GM19467 (cell line): ENCODE results near the gene SLC2A2.
"Not testable (repeated sequence)": the region's sequence is repeated elsewhere in the genome, so short reads cannot be mapped to it uniquely, and the experiment has no call there.

ENCODE experiments used
- ATAC-seq: cut with Tn5 transposase; IDR thresholded peaks from one replicate; pipeline ENCODE4 v1.9.1; 2021; ENCODE audit warnings: mild to moderate bottlenecking, moderate library complexity; ENCODE audit not compliant: unreplicated experiment

Gene SLC2A2

DNA sequence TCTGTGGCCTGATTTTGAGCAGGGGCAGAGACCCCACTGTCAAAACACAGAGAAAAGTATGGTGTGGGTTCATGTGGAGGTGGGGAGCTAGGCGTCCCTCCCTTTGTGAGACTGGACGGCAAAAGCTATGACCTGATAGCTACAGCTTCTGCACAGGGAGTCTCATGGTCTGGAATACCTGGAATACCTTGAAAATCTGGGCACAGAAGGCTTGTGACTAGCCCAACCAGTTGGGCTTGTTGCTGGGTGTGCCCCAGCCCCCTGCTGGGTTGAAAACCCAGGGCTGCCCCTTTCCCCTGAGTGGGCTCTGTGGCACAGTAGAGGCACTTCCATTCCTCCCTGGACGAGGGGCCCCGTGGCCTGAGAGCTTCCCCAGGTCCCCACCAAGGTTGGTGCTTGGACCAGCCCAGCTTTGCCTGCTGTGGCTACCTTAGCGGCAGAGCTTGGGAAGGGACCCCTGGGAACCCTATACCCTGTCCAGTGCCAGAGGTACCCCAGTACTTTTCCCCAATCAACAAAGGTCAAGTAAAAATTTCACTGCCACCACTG, 37.3 kb downstream of the SLC2A2 start:
- no peak for ATAC-seq

DNA sequence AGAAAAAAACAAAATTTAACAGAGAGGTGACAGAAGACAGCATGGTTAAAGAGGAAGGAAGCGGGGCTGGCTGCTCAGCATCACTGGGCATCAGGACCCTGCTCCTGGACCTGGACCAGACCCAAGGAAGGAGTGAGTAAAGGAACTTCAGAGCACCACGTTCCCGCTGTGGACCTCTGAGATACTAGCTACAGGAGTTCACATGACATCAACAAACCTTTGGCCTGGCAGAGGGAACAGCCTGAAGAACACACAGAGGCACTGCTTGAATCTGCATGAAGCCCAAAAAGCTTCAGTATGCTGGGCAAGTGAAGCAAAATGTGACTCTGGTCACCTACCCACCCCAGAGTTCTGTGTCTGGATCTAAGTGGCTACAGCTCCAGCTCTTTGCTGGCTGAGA, 38.1 kb downstream of the SLC2A2 start:
- ATAC-seq = no peak

DNA sequence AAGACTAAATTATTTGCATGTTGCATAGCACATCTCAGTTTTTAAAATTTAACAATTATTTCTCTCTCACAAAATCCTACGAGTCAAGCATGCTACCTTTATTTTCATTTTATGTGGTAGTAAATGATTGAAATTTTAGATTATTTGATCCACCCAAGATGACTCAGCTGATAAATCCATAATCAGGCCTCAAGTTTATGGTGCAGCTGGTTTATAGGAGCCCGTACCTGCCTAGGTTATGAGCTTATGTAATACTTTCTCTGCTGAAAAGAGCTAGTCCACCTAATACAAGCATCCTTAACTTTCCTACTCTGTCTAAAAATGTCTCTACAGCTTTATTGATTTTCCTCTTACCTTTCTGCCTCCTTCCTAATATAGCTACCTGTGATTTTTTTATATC, 41.2 kb downstream of the SLC2A2 start:
- ATAC-seq = no peak

DNA sequence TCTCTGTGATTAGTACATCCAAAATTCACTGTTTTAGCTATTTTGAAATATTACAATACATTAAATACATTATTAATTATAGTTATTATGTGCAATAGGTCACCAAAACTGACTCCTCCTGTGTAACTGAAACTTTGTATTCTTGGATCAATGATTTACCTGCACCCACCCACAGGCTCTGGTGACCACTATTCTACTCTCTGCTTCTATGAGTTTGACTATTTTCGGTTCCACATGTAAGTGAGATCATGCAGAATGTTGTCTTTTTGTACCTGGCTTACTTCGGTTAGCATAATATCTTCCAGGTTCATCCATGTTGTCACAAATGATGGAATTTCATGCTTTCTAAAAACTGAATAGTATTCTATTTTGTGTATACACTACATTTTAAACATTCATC, 43.8 kb downstream of the SLC2A2 start:
- peak; percentile 97 for ATAC-seq

DNA sequence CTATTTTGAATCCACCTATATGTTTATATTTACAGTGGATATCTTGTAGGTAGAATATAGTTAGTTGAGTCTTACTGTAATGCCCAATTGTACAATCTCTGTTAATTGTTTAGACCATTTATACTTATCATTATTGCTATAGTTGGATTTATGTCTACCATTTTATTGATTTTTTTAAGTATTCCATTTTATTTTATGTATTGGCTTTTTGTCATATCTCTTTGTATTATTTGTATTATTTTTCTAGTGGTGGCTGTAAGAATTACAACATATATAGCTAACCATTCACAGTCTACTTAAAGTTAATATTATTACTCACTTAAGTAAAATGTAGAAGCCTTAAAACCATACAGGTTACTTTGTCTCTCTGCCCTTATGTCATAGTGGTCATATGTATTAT, 46.1 kb downstream of the SLC2A2 start:
- no peak for ATAC-seq

DNA sequence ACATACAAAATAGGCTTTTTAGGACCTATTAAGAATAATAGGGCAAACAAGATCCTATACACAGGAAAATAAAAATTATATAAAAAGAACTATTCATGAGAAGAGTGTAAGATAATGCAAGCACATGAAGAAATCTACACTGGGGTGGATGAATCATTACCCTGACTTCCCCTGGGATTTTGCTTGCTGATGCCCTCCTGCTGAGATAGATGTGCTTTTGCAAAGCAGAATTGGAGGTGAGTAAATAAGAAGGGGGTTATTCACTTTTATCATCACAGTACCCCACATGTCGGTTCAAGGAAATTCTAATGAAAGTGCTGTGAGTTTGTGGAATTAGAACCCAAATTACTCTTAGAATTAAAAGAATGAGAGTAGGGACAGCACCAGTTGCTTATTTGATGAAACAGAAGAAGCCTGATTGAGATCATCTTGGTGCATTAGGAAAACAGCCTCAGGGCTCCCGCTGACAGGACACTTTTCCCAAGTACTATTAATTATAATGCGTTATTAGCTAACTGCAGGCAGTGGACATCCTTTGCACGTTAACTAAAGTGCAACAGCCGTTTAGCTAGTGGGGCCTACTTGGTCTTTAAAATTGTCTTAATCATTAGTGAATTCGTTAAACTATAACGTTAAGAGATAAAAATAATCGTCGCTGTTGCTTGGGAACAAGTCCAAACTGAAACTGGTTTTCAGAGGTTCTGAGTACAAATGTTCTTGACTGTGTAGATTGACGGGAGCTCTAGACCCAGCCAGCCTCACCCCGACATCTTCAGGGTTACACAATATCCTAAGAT, 48.4 kb downstream of the SLC2A2 start:
- ATAC-seq = no peak

DNA sequence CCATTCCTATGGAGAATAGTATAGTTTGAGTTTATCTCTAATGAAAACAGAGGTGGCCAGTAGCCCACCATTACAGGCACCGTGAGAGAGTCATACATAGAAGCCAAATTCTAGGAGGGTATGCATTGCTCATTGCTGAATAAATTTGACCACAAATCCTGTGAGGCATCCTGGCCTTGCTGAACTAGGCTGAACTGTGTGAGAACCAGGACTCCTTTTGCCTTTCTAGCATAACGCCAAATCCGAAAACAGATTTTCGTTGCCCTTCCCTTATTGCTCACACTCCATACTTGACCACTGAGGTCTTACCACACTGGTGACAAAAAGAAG, 50.4 kb downstream of the SLC2A2 start:
- ATAC-seq = no peak

DNA sequence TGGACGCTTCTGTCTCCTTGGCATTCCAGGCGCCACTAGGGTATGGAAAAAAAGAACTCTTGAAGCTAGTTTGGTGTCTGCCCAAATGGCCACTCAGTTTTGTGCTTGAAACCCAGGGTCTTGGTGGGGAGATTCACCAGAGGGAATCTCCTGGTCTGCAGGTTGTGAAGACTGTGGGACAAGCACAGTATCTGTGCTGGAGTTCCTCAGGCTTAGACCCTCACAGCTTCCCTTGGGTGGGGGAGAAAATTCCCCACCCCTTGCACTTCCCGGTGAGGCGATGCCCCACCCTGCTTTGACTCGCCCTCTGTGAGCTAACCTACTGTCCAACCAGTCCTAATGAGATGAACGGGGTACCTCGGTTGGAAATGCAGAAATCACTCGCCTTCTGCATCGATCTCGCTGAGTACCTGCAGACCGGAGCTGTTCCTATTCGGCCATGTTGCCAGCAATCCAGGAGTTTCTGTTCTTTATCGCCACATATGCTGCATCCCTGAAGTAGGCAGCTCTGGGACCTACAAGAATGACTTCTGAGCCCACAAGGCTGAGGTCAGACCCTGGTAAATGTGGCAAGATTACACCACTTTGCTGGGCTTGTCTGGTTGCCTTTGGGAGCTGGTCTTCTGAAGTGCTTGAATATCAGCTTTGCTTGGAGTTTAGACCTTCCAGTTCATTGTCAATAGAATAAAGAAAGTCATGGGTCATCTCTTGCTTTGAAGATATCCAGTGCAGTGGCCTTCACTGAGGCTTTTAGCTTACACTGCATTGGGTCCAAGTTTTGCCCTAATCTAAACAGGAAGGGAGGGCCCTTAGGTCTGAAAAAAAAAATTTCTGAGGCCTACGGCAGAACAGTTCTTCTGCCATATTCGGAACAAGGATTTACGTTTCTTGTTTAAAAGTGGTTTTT, 51.0 kb downstream of the SLC2A2 start:
- ATAC-seq = no peak

DNA sequence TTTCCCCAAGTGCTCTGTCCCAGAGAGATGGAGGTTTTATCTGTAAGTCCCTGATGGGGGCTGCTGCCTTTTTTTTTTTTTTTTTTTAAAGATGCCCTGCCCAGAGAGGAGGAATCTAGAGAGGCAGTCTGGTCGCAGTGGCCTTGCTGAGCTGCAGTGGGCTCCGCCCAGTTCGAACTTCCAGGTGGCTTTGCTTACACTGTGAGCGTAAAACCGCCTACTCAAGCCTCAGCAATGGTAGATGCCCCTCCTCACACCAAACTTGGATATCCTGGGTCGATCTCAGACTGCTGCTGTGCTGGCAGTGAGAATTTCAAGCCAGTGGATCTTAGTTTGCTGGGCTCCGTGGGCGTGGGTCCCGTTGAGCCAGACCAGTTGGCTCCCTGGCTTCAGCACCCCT, 51.6 kb downstream of the SLC2A2 start:
- ATAC-seq = no peak

DNA sequence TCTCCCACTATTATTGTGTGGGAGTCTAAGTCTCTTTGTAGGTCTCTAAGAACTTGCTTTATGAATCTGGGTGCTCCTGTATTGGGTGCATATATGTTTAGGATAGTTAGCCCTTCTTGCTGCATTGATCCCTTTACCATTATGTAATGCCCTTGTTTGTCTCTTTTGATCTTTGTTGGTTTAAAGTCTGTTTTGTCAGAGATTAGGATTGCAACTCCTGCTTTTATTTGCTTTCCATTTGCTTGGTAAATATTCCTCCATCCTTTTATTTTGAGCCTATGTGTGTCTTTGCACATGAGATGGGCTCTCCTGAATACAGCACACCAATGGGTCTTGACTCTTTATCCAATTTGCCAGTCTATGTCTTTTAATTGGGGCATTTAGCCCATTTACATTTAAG, 53.6 kb downstream of the SLC2A2 start:
- not testable (repeated sequence) for ATAC-seq

DNA sequence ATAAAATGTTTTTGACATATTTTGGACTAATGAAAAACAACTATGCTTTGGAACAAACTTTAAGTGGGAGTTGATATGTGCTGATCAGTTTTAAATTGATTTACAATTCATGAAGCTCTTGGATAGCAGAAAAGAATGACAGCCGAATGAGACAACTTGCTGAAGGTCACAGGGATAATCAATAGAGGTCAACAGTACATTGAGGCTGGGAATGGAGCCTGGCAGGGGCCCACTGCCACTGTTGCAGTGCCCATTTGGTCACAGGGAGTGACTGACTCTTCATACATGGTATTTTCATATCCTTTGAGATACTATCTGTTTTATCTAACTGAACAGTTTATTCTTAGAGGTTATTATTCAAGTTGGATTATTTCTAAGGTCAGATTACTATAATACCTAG, 59.4 kb downstream of the SLC2A2 start:
- no peak for ATAC-seq

DNA sequence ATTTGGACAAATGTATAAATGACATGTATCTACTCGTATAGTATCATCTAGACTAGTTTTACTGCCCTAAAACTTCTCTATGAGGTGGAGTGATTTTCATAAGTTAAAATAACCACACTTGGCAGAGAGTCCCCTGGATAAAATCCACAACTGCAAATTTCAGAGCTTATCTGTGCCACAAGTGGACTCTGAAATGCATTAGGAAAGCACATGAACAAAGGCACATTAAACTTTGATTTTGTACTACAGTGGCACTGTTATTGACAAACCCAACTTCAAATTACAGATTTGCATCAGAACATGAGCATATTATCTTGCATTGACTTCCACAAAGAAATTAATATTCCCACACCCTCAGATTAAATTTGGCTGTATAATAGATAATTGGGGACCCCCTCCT, 60.0 kb downstream of the SLC2A2 start:
- ATAC-seq = no peak

DNA sequence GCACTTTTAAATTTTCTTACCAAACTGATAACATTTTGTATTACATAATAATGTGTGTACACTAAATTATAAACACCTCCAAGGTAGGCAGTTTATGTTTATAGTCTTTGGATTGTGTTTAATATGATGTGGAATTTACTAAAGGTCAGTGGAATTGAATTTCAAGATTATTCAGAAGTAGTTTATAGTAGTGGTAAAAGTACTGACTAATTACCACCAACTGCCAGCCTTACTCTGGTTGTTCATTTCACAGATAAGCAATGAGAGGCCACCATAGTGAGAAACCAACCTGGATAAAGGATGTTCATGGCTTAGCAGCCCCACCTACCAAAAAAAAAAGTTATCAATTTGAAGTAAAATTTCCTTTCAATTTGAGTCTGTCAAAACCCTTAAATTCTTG, 64.1 kb downstream of the SLC2A2 start:
- ATAC-seq = no peak

DNA sequence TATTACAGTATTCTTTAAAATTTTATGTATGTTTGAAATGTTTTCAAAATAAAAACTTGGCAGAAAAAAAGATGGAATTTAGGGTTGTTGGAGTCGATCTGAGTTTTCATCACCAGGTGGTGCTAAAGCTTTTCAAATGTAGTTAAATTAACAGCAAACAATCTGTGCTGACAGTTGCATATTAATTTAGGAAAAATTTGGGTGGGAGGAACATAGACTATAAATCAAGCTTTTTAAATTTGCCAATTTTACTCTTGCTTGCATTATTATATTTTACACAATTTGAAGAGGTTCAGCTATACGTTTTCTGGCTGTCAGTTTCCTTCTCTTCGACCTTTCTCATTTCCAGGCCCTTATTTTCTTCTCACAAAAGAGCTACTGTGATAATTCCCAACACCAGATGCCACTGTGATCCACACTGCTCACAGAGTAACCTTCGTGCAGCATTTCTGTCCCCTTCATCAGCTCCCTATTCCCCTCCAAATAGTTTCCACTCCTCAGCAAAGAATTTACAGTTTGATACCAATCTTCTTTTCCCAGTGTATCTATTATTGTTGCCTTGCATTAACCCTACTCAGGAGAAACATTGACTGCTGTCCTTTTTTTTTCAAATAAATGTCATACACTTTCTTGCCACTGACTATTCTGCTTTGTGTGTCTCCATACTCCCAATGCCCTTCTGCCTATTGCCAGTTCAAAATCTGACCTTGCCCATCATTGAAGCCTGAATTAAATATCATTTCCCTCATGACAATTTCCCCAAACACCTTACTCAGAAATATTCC, 64.7 kb downstream of the SLC2A2 start:
- ATAC-seq = no peak

DNA sequence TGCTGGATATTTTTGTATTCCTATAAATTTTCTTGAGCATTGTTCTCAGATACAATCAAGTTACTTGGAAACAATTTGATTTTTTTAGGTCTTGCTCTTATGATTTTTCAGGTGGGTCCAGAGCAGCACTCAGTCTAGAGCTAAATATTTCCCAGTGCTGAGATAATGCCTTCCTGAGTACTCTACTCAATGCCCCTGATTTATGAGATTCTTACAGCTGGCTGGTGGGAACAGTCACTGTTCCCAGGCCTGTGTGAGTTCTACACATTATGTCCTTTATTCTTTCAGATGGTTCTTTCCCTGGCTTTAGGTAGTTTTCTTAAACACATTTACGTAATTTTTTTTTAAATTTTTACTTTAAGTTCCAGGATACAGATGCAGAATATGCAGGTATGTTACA, 67.1 kb downstream of the SLC2A2 start:
- ATAC-seq = no peak

DNA sequence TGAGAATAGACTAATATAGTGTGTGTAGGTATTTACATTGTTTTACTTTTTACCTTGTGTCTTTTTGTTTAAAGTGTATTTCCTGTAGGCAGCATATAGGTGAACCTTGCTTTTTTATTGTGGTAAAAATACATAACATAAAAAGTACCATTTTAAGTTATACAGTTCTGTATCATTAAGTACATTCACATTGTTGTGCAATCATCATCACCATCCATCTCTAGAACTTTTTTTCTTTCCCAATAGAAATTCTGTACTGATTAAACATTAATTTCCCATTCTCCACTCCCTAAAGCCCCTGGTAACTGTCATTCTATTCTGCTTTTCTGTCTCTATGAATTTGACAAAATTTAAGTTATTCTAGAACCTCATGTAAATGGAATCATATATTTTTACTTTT, 69.9 kb downstream of the SLC2A2 start:
- no peak for ATAC-seq

DNA sequence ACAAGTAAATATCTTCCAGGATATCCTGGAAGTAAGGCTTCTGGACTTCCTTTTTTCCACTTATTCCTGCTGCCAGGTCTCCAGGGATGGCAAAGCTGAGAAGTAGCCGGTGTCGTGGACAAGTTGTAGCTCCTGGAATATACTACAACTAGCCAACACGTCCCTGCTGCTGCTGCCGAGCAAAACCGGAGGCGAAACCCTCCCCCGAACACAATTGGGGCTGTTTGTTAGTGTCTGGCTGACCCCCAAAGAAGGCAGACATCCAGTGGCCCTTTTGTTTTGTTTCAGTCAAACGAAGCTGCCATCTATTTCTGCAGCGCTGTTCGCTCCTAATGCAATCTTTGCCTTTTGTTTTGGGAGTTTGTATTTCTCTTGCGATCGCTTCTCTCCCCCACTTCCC, 72.8 kb downstream of the SLC2A2 start:
- no peak for ATAC-seq

DNA sequence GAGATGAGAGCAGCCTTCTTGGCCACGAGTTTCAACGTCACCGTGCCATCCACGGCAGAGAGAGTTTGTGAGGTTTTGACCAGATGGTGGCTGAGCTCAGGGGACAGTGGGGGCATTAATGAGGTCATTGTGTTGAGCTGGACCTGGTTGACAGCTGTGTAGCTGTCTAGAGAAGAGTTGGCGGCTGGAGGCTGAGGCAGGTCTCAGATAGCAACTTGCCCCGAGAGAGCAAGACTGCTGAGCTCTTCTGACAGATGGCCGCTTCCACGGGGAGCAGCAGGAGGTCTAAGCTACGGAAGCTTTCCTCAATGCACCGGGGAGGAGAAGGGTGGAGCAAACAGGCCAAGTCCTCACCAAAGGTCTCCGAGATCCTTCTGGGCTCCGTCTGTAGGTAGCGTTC, 73.3 kb downstream of the SLC2A2 start:
- ATAC-seq = no peak

DNA sequence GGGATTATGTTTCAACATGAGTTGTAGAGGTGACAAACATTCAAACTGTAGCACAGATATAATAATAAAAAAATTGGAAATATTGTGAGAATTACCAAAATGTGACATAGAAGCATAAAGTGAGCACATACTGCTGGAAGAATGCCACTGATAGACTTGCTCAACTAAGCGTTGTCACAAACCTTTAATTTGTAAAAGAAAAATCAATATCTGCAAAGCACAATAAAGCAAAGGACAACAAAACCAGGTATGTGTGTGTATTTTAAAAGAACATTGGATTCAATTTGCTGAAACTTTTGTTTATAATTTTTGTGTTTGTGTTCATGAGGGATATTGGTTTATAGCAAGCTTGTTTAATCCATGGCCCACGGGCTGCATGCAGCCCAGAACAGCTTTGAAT, 77.3 kb downstream of the SLC2A2 start:
- ATAC-seq = no peak

DNA sequence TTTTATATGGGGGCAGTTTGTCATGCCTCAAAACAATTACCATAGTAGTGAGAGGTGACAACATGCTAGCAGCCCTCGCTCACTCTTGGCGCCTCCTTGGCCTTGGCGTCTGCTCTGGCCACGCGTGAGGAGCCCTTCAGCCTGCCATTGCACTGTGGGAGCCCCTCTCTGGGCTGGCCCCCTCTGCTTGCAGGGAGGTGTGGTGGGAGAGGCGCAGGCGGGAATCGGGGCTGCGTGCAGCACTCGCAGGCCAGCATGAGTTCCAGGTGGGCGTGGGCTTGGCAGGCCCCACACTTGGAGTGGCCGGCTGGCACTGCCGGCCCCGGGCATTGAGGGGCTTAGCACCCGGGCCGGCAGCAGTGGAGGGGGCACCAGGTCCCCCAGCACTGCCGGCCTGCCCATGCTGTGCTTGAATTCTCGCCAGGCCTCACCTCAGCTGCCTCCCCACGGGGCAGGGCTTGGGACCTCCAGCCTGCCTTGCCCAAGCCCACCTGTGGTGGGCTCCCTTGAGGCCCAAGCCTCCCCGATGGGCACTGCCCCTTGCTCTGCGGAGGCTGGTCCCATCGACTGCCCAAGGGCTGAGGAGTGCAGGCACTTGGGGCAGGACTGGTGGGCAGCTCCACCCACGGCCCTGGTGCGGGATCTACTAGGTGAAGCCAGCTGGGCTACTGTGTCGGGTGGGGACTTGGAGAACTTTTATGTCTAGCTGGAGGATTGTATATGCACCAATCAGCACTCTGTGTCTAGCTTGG, 79.3 kb downstream of the SLC2A2 start:
- ATAC-seq = no peak
